Measurements from ENCODE around the gene CD300LF. TPM values are rescaled to one million over a fixed set of nuclear protein-coding genes. Genes with fewer than 3 reads are reported as not detected.

Gene CD300LF
- total and polyA plus RNA-seq, 9 of the 15 experiments (the other 6 are each of a cell fraction or from before 2014, with no cell fraction given): not detected

- TF ChIP-seq CHAMP1 (IDR thresholded peaks at IDR 0.05) (no peak), ETV6 (IDR thresholded peaks at IDR 0.05; ENCODE audit: borderline replicate concordance in 1 of 2, low read depth in 2 of 2, low read length in 1 of 2) (no peak), ETV6 (CRISPR knock-in tag; IDR thresholded peaks at IDR 0.05; ENCODE audit: borderline replicate concordance) (no peak), RAD51 (IDR thresholded peaks at IDR 0.05; ENCODE audit: borderline replicate concordance, low read depth) (no peak), PRDM10 (IDR thresholded peaks at IDR 0.05; ENCODE audit: partially characterized antibody) (no peak), ZNF589 (CRISPR knock-in tag; IDR thresholded peaks at IDR 0.05; ENCODE audit: low read depth) (no peak), ETS1 (conservative IDR thresholded peaks at IDR 0.05; ENCODE audit: control insufficient read depth, low read depth, low read length) (no peak), U2AF2 (optimal IDR thresholded peaks at IDR 0.05; ENCODE audit: low read depth, low read length) (no peak), ZNF830 (CRISPR knock-in tag; IDR thresholded peaks at IDR 0.05) (no peak), C11orf30 (IDR thresholded peaks at IDR 0.05; ENCODE audit: low read depth) (no peak), TEAD4 (IDR thresholded peaks at IDR 0.05; ENCODE audit: low read length) (no peak), TEAD4 (CRISPR knock-in tag; IDR thresholded peaks at IDR 0.05; ENCODE audit: borderline replicate concordance) (no peak), MEF2D (tag; conservative IDR thresholded peaks at IDR 0.05; ENCODE audit: low read depth) (no peak), ZNF124 (CRISPR knock-in tag; IDR thresholded peaks at IDR 0.05) (no peak), RBM34 (IDR thresholded peaks at IDR 0.05; ENCODE audit: borderline replicate concordance, insufficient read depth, low read length) (no peak), HNRNPLL (IDR thresholded peaks at IDR 0.05; ENCODE audit: low read depth, low read length, poor library complexity, severe bottlenecking) (no peak), HOMEZ (CRISPR knock-in tag; IDR thresholded peaks at IDR 0.05) (no peak), HMGN3 (IDR thresholded peaks at IDR 0.05; ENCODE audit: borderline replicate concordance, extremely low read depth, insufficient read length, low read depth, low read length) (no peak)
Measured at GRCh38 chr17:74729866-74730265, 17.1 kb upstream of the CD300LF start (continued).

Data from K562 (cell line).